Suppressor macrophage treated with lipopolysaccharide for 4 hours (primary cell): ENCODE results near the gene OR13A1.
"Not testable (repeated sequence)": the region's sequence is repeated elsewhere in the genome, so short reads cannot be mapped to it uniquely, and the experiment has no call there.

Experiments
- DNase-seq: peaks from one replicate; pipeline ENCODE4 v3.0.0-alpha.2; 2020

OR13A1 gene

DNA sequence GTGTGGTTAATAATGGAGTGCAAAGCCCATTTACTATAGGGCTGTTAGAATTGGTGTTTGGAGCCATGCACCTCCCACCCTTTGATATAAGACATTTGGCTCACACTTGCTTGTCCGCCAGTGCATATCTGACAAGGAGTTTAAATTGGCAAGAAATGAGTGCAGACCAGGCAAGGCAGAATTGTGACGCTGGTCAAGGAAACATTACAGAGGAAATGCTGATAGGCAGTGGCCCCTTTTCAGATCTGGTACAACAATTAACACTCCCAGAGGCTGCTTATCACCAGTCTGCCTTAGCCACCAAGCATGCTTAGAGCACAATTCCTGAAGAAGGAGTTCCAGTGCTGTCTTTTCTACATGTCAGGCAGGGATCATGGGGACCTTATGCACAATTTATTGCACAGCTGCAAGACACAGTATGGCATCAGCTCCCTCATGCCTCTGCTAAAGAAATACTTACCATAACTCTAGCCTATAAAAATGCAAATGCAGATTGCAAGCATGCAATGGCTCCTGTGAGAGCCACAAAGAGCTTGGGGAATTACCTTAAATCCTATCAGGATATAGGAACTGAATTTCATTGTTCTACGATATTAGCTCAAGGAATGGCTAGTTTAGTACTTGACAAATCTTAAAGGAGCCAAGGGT lies 35.2 kb downstream of the OR13A1 start:
- DNase-seq = no peak

GRCh38 chr10:45279682-45280081 lies 35.7 kb downstream of the OR13A1 start:
- DNase-seq = no peak

DNA sequence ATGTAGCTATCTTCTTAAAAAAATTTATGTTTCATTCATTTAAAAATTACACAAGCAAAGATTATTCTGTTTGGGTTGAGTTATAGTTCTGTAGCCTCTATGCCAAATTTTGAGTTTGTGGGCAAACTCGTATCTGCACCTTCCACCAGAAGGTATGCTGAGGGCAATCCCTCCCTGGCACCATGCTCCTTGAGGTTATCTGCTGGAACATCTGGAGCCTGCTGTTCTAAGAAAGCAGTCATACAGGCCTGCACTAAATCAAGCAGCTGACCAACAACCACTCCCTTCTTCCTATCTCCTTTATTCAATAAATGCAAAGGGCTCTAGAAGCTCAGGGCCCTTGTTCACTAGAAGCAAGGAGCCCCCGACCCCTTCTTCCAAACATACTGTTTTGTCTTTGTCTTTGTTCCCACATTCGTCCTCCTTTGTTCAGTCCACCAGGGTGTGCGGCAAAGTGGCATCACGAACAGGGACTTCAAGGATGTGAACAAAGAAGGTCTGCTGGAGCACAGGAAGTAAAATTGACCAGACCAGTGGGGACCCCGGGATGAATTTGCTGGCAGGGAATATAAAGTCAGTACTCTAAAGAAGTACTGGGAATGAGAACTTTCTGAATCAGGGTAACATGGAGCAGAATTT lies 36.4 kb downstream of the OR13A1 start:
- DNase-seq = no peak

- DNase-seq = not testable (repeated sequence)
Measured at GRCh38 chr10:45276146-45276545, 39.3 kb downstream of the OR13A1 start.

DNA sequence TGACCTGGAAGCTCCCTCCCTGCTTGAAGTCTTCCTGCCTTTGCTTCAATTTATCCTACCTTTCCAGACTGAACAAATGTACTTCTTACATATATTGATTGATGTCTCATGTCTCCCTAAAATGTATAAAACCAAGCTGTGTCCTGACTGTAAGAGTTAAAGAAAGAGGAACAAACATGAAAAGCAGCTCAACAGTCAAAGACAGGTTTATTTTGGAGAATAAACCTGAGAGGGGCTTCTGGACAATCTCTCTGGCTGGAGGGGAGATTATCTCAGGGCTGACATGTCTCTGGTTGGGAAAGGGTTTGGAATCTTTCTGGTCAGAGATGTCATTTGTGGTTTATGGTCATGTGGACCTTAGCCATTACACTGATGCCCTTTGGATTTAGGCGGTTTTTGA lies 41.0 kb downstream of the OR13A1 start:
- DNase-seq = no peak

DNA sequence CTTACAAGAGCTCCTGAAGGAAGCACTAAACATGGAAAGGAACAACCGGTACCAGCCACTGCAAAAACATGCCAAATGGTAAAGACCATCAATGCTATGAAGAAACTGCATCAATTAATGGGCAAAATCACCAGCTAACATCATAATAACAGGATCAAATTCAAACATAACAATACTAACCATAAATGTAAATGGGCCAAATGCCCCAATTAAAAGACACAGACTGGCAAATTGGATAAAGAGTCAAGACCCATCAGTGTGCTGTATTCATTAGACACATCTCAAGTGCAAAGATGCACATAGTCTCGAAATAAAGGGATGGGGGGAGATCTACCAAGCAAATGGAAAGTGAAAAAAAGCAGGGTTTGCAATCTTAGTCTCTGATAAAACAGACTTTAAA lies 47.6 kb downstream of the OR13A1 start:
- not testable (repeated sequence) for DNase-seq

GRCh38 chr10:45265996-45266395 lies 49.4 kb downstream of the OR13A1 start:
- DNase-seq = no peak

- DNase-seq = no peak
Measured at GRCh38 chr10:45261946-45262345, 53.5 kb downstream of the OR13A1 start.

DNA sequence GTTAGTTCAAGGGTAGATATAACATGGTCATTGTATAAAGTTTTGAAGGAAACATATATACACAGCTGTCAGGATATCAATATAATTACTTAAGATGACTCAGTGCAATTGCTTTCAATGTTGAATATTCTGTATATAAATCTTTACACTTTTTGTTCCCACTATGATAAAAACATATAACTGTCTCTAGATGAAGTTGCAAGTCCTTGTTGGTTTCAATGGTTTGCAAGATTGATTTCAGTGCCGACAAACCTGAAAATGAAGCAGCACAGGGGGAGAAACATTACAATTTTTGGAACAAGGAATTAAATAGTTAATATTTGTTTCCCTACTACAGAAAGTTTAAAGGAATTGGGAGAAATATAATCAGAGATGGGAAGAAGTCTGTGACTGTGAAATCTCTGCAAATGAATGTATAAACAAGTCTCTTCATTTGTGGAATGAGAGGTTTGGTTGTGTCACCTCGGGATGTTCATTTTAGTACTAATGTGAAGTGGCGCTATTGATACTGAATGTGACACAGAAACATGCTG lies 54.1 kb downstream of the OR13A1 start:
- DNase-seq = no peak

DNA sequence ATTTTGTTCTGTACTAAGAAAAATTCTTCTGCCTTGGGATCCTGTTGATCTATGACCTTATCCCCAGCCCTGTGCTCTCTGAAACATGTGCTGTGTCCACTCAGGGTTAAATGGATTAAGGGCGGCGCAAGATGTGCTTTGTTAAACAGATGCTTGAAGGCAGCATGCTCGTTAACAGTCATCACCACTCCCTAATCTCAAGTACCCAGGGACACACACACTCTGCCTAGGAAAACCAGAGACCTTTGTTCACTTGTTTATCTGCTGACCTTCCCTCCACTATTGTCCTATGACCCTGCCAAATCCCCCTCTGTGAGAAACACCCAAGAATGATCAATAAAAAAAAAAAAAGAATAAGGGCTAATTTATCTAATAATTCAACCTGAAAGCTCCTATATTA lies 54.8 kb downstream of the OR13A1 start:
- DNase-seq = not testable (repeated sequence)

- not testable (repeated sequence) for DNase-seq
Measured at GRCh38 chr10:45259786-45260495, 55.5 kb downstream of the OR13A1 start.

DNA sequence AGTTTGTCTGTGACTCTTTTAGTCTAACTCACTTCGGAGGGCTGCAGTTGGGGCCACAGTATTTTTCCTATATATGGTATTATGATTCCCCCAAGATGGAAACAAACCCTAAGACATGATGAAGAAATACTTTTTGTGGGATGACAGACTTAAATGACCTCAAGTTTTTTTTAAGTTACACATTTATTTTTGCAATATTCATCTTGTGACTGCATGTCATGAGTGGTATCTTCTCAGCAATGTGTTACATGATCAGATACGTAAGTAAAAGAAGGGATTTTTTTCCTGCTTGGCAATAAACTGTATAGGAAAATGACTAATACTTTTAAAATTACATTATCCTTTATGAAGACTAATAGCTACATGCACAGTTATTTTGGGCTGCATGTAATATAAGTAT lies 57.8 kb downstream of the OR13A1 start:
- DNase-seq = peak; percentile 81

GRCh38 chr10:45256246-45256645 lies 59.2 kb downstream of the OR13A1 start:
- peak; percentile 46 for DNase-seq

DNA sequence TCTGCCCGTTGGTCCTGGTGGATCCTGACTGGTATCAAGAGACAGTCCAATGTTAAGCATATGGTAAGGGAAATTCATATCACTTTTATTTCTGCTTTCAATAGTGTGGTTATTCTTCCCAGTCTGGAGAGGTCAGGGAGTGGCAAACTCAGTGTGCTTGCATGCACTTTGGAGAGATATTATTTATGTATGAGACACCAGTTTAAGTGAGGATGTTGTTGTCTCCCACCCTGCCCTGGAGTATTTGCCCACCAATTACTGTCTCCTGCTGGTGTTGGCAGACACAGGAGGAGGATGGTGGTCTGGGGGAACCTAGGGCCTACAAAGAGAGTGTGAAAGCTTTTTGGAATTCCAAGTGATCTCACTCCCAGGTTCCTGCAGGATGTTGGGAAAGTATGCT lies 59.7 kb downstream of the OR13A1 start:
- DNase-seq = peak; percentile 3

GRCh38 chr10:45254892-45255291 lies 60.5 kb downstream of the OR13A1 start:
- no peak for DNase-seq

DNA sequence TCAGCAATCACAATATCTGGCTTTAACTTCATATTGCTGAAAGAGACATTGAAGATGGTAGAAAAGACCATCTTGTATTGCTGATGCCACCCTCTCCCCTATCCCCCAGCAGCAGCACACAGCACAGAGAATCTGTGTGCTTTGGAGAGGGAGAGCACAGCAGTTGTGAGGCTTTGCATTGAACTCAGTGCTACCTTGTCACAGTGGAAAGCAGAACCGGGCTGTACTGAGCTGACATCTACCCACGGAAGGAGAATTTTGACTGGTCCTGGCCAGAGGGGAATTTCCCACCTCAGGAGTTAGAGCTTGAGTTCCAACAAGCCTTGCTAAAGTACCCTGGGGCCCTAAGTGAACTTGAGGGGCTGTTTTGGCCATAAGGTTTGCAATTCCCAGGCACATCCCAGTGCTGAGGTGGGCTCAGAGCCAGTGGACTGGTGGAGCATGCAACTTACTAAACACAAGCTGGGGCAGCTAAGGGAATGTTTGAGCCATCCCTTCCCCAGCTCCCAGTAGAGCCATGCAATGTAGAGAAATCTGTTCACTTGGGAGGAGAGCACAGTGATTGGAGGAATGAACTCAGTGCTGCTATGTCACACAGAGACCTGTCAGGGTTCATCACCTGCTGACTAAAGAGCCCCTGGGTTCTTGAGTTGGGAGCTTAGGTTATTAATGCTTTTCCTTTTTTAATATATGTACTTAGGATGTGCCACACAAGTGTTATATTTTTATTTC lies 62.1 kb downstream of the OR13A1 start:
- peak; percentile 56 for DNase-seq
